Measurements from ENCODE around the gene CCL5. TPM values are rescaled to one million over a fixed set of nuclear protein-coding genes. Genes with fewer than 3 reads are reported as not detected.

CCL5 gene
- total RNA-seq, 1 experiment from 2014 or later: 0.17 TPM

DNA sequence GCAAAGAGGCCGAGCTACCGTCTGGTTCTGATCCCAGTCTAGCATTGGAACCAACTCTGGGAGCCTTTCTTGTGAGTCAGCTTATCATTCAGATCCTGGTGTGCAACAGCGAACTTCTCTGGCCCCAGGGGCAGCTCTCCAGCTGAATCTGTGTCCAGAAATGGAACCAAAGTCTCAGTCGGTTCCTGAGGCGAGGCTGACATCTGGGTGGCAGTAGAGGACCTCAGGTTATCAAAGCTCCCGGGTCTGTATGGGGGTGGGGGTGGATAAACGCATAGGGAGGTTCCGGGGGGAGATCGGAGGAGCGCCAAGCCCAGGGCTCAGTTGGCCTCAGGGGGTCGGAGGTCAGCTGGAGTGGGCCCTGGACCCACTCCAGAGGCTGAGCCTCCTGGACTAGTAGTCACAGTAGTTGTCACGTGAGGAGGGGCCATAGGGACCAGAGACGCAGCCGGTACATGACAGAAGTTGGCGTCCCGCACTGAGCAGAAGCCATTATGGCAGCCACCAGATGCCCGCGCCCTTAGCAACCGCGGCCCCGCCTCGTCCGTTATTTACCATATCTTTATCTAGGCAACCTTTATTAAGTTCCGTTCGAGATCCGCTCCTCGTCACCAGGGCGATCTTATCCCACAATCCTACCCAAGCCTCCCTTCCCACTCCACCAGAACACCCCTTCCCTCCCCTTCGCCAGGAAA lies 37.5 kb upstream of the CCL5 start:
- DNase-seq (ENCODE audit: low spot score): no peak
- Mint-ChIP-seq H3K9me3 (peaks cover 48% of the 10 kb centered on the region), H3K27ac (no peak overlapping the region), H3K27me3 (ENCODE audit: low read depth) (peaks cover 4% of the 10 kb centered on the region; the same call in 1 of the 2 replicates), H3K4me3 (no peak overlapping the region), H3K4me1 (0 out of 2 replicates have a peak, but pooled peaks cover 1% of the 10 kb centered on the region), H3K36me3 (peaks cover 16% of the 10 kb centered on the region)
- ChIA-PET CTCF (no interaction called here), POLR2A (no interaction called here)
- ATAC-seq: no peak
- TF ChIP-seq GRHL2 (CRISPR knock-in tag; IDR thresholded peaks at IDR 0.05; ENCODE audit: insufficient replicate concordance, severe bottlenecking) (no peak), IRF1 (CRISPR knock-in tag; IDR thresholded peaks at IDR 0.05) (no peak), ESRRA (CRISPR knock-in tag; IDR thresholded peaks at IDR 0.05; ENCODE audit: borderline replicate concordance) (no peak), ETV6 (CRISPR knock-in tag; IDR thresholded peaks at IDR 0.05) (no peak), ZNF121 (CRISPR knock-in tag; IDR thresholded peaks at IDR 0.05) (no peak), SMAD3 (CRISPR knock-in tag; IDR thresholded peaks at IDR 0.05; ENCODE audit: borderline replicate concordance) (no peak), NFE2L1 (CRISPR knock-in tag; IDR thresholded peaks at IDR 0.05) (no peak), SOX15 (CRISPR knock-in tag; IDR thresholded peaks at IDR 0.05) (no peak), TCF7 (CRISPR knock-in tag; IDR thresholded peaks at IDR 0.05; ENCODE audit: low read depth) (no peak), MXD4 (CRISPR knock-in tag; IDR thresholded peaks at IDR 0.05; ENCODE audit: borderline replicate concordance) (no peak), NR1H2 (CRISPR knock-in tag; IDR thresholded peaks at IDR 0.05) (no peak), ZNF423 (CRISPR knock-in tag; IDR thresholded peaks at IDR 0.05) (no peak), CREM (CRISPR knock-in tag; IDR thresholded peaks at IDR 0.05) (no peak), E2F1 (CRISPR knock-in tag; IDR thresholded peaks at IDR 0.05) (no peak)
- TF ChIP-seq, protein P1, sequence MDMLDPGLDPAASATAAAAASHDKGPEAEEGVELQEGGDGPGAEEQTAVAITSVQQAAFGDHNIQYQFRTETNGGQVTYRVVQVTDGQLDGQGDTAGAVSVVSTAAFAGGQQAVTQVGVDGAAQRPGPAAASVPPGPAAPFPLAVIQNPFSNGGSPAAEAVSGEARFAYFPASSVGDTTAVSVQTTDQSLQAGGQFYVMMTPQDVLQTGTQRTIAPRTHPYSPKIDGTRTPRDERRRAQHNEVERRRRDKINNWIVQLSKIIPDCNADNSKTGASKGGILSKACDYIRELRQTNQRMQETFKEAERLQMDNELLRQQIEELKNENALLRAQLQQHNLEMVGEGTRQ (CRISPR knock-in tag; IDR thresholded peaks at IDR 0.05): no peak
- TF ChIP-seq, protein P2, sequence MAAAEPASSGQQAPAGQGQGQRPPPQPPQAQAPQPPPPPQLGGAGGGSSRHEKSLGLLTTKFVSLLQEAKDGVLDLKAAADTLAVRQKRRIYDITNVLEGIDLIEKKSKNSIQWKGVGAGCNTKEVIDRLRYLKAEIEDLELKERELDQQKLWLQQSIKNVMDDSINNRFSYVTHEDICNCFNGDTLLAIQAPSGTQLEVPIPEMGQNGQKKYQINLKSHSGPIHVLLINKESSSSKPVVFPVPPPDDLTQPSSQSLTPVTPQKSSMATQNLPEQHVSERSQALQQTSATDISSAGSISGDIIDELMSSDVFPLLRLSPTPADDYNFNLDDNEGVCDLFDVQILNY (CRISPR knock-in tag; IDR thresholded peaks at IDR 0.05): no peak
- TF ChIP-seq, protein P3, sequence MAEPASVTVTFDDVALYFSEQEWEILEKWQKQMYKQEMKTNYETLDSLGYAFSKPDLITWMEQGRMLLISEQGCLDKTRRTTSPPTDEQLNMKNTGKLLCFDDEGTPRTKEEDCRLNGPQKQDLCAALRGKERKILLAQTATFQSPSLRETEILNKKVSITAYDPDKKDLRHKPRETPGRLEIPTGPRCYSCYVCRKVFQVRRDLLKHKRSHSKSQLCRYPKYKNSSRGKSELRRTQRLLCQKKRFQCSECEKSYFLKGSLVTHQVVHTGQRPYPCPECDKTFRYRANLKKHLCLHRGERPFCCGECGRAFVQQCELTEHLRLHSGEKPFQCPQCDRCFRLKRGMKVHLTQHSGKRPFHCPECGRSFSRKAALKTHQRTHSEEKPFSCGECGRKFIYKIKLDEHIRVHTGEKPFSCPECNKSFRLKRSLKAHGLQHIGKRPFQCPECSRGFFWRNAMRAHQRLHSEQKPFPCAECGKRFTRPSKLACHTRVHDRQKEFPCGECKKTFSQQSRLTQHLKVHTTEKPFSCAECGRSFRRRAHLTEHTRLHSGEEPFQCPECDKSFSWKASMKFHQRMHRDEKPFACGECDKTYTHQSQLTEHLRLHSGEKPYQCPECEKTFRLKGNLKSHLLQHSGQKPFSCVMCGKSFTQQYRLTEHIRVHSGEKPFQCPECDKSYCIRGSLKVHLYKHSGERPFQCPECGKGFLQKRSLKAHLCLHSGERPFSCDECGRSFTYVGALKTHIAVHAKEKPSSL (CRISPR knock-in tag; conservative IDR thresholded peaks at IDR 0.05): no peak
- TF ChIP-seq, protein P4, sequence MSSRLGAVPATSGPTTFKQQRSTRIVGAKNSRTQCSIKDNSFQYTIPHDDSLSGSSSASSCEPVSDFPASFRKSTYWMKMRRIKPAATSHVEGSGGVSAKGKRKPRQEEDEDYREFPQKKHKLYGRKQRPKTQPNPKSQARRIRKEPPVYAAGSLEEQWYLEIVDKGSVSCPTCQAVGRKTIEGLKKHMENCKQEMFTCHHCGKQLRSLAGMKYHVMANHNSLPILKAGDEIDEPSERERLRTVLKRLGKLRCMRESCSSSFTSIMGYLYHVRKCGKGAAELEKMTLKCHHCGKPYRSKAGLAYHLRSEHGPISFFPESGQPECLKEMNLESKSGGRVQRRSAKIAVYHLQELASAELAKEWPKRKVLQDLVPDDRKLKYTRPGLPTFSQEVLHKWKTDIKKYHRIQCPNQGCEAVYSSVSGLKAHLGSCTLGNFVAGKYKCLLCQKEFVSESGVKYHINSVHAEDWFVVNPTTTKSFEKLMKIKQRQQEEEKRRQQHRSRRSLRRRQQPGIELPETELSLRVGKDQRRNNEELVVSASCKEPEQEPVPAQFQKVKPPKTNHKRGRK (CRISPR knock-in tag; IDR thresholded peaks at IDR 0.05; ENCODE audit: borderline replicate concordance): no peak
- TF ChIP-seq, protein P5, sequence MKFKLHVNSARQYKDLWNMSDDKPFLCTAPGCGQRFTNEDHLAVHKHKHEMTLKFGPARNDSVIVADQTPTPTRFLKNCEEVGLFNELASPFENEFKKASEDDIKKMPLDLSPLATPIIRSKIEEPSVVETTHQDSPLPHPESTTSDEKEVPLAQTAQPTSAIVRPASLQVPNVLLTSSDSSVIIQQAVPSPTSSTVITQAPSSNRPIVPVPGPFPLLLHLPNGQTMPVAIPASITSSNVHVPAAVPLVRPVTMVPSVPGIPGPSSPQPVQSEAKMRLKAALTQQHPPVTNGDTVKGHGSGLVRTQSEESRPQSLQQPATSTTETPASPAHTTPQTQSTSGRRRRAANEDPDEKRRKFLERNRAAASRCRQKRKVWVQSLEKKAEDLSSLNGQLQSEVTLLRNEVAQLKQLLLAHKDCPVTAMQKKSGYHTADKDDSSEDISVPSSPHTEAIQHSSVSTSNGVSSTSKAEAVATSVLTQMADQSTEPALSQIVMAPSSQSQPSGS (CRISPR knock-in tag; IDR thresholded peaks at IDR 0.05; ENCODE audit: borderline replicate concordance, low read depth): no peak
